IPS DF 4.7 (cell line): Measurements from ENCODE around the gene BRD1.

ENCODE experiments used
- DNase-seq: peaks from one replicate; pipeline ENCODE4 v3.0.0-alpha.2; 2013; ENCODE audit warnings: low spot score; ENCODE audit errors: extremely low read depth

BRD1 gene

GRCh38 chr22:49753961-49754695 is 73.5 kb downstream of the BRD1 start:
- no peak for DNase-seq

DNA sequence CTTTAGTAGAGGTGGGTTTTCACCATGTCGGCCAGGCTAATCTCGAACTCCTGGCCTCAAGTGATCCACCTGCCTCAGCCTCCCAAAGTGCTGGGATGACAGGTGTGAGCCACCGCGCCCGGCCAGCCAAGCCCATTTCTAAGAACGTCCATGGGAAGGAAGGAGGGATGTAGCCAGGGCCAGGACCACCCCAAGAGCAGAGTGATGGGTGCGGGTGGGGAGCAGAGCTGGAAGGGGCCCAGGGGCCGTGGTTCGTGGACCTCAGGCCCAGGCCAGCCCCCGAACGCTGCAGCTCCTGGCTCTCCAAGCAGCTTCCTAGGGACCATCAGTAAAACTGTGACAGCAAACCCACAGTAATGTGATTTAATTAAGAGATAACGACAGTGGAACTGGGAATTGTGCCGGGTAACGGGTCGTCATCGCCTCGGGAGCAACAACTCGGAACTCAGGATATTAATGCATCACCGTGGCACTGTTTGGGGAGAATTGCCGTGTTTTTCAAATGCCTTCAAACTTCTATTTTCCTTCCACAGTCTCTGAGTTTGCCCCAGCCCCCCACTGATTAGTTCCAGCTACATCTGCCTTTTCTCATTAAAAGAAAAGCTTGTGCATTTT is 74.3 kb downstream of the BRD1 start:
- DNase-seq: no peak

- DNase-seq: no peak
Measured at GRCh38 chr22:49752598-49753091, 75.0 kb downstream of the BRD1 start.

DNA sequence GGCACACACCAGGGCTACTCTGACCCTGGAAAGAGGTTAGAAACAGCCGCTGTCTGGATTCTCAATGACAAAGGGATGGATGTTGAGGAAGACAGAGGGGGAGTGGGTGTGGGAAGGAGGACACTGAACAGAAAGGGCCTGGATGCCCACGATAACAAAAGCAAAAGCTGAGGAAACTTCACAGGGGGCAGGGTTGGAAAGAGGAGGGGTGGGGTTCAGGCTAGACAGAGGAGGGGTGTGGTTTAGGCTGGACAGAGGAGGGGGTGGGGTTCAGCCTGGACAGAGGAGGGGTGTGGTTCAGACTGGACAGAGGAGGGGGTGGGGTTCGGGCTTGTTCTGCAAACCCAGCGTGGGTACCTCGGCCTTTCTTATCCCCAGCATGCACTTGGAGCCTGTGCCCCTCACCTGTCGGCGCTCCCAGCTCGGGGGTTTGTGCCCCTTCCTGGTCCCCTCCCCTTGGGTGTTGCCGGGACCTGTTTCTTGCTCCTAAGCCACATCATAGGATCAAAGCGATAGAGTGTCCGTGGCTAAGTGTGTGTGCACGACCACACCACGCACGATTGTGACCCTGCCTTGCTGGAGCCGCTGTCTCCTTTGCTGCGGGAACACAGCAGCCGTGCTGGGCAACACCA is 75.6 kb downstream of the BRD1 start:
- DNase-seq: no peak

DNA sequence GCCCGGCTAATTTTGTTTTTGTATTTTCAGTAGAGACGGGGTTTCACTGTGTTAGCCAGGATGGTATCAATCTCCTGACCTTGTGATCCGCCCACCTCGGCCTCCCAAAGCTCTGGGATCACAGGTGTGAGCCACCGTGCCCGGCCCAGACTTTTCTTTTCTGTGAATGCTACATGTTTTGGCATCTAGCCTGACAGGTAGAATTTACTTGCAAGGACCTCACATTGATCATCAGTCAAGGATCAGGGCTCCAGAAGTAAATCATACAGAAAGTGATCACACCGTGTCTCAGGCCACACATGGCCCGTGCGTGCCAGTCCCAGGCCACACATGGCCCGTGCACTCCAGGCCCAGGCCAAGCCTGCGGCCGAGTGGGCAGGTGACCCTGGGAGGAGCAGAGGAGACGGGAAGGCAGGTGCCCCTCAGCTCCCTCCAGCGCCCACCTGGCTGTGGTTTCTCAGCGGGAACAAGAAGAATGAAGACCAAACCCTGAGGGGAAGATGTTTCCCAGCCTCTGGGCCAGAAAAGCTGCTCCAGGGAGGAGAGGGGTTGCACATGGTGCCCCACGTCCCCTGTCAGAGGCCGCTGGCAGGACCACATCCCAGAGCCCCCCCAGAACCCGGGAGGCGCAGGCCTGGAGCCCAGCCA is 76.2 kb downstream of the BRD1 start:
- DNase-seq: no peak

GRCh38 chr22:49749885-49750510 is 77.7 kb downstream of the BRD1 start:
- no peak for DNase-seq

DNA sequence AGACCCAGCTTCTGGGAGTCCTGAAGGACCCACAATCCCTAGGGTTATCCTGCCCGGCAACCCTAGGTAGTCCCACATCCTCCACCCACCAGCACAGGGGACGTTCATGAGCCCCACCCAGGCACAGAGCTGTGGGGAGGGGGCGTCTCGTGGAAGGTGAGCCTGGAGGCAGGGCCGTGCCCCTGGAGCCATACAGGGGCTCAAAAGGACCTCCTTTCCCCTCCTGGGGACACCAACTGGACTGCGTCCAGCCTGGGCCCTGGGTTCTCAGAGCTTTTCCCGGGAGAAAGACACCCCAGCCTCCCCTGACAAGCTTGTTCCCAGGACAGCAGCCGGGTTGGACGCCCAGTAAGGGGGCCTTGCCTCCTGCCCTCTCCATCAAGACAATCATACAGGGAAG is 78.4 kb downstream of the BRD1 start:
- DNase-seq: no peak

DNA sequence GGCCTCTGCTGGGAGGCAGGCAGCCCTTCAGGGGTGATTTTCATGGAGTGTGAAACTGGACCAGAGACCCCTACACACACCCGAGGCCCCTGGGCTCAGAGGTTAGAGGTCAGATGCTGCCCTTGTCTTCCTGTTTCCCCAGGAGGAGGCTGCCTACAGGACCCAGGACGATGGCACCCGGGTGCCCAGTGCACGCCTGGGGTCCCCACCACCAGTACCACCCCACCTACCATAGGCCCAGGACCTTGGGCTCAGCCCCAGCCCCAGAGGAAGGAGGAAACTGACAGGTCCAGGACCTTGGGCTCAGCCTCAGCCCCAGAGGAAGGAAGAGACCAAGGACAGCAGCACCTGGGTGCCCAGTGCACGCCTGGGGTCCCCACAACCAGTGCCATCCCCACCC is 79.2 kb downstream of the BRD1 start:
- no peak for DNase-seq

GRCh38 chr22:49747716-49748115 is 80.0 kb downstream of the BRD1 start:
- no peak for DNase-seq

DNA sequence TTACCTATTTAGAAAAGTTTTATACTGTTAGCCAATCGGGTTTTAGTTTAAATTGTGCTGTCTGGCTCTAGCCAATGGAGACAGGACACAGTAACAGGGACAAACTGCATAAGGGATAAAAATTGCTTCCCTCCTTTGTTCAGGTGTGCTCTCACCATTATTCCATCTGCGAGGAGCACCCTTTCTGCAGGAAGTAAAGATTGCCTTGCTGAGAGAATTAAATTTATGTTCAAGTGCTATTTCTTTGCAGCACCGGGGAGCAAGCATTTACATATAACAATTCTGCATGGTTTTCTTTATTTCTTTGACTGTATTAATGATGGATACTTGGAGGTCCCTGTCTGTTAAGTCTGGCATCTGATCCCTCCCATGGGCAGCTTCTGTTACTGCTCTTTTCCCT is 80.5 kb downstream of the BRD1 start:
- DNase-seq: no peak

- no peak for DNase-seq
Measured at GRCh38 chr22:49746065-49746464, 81.6 kb downstream of the BRD1 start.

- DNase-seq: no peak
Measured at GRCh38 chr22:49740242-49740641, 87.4 kb downstream of the BRD1 start.

- no peak for DNase-seq
Measured at GRCh38 chr22:49739138-49739537, 88.5 kb downstream of the BRD1 start.

- DNase-seq: no peak
Measured at GRCh38 chr22:49738566-49738965, 89.1 kb downstream of the BRD1 start.

GRCh38 chr22:49738006-49738405 is 89.7 kb downstream of the BRD1 start:
- no peak for DNase-seq

DNA sequence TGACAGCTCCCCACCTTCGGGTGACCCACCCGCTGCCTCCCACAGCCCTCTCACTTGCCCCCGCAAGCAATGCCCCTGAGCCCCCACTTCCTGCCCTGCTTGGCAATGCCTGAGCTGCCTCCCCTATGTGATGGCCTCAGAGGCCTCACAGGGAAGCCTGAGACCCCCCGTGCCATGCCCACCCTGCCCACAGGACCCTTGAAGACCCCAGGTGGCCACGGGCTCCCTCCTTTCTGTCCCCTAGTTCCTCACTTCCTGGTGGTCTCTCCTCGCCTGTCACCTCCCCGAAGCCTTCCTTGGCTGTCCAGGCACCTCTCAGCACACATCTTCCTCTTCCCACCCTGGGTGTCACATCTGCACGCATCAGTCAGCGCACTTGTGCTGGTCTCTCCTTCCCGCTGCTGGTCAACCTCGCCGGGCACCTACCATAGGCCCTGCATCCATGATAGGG is 90.5 kb downstream of the BRD1 start:
- DNase-seq: no peak

DNA sequence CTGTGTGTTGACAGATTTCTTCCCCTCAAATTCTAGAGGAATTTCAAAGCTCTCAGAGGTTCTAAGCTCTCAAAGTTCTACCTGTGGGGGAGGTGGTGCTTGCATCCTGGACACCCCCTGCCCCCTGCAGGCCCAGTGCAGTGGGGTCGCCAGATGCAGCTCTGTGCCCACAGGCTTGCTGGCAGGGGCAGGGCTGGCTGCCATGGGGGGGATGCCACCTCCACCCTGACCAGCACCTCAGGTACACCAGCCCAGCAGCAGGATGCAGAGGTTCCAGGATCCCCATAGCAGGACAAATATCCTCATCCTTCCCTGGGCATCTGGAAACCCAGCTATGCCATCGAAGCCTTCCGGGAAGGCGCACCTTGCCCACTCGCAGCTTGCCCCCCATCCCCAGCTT is 91.1 kb downstream of the BRD1 start:
- DNase-seq: no peak

GRCh38 chr22:49735901-49736421 is 91.7 kb downstream of the BRD1 start:
- DNase-seq: no peak

DNA sequence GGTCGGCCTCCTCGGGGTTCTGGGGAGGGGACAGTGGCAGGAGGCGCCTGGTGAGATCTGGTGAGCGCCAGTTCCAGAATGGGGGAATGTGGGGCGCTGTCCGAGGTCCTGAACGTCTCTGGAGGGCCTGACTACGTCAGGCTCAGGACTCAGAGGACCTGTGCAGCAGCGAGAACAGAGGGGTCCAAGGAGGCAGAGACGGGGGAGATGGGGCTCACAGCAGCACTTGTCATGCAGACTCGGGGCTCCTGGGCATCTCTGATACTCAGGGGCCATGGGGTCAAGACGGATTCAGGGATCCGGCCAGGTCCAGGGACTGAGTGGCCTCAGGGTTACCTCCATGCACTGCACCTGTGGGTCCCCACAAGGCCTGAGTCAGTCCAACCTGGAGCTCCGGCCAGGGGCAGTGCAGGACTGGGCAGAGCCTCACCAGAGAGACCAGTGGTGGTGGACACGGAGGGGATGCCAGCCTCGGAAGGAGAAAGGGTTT is 92.2 kb downstream of the BRD1 start:
- DNase-seq: no peak

GRCh38 chr22:49734882-49735281 is 92.8 kb downstream of the BRD1 start:
- no peak for DNase-seq

- no peak for DNase-seq
Measured at GRCh38 chr22:49734390-49734789, 93.3 kb downstream of the BRD1 start.
